ENCODE measurements around the gene ALPK3. TPM values are rescaled to one million over a fixed set of nuclear protein-coding genes. Genes with fewer than 3 reads are reported as not detected.

Gene ALPK3
- total and polyA plus RNA-seq, 9 of the 15 experiments (the other 6 are each of a cell fraction or from before 2014, with no cell fraction given), result 0.04 to 1.0 (median 0.07) TPM; not detected in 2

GRCh38 chr15:84887938-84888337, 70.8 kb downstream of the ALPK3 start:
- 0% methylated on average over 1 of the region's 4 CpGs for WGBS (ENCODE audit: insufficient coverage, low coverage, missing lambda C conversion rate)
- ChIA-PET CTCF (ENCODE audit: low intra/inter-chr PET ratio) (no interaction called here), POLR2A (interaction anchor here (0.7 kb wide), 1 partner anchor 10 kb away, joined by 3 read pairs; no protein-coding TSS in a partner anchor)
- BruUV-seq (replicated peaks), result no TSS peak
- TF ChIP-seq CHCHD3 (CRISPR knock-in tag; IDR thresholded peaks at IDR 0.05), result no peak
- no peak for TF ChIP-seq PHF21A (IDR thresholded peaks at IDR 0.05; ENCODE audit: borderline replicate concordance, low read depth)
- 0 out of 2 replicates have a peak, but pooled peaks have one; percentile 3 for TF ChIP-seq SPI1 (IDR thresholded peaks at IDR 0.05; ENCODE audit: borderline replicate concordance, low read depth, low read length)
- Histone ChIP-seq H3K27ac (ENCODE audit: extremely low read depth, low read depth, low read length) (no peak overlapping the region), H3K79me2 (ENCODE audit: control insufficient read depth, insufficient read depth, low read length) (no peaks in the 10 kb centered on the region), H3K4me1 (replicated peaks in 1 of 2; ENCODE audit: control insufficient read depth in 2 of 2, insufficient read depth in 2 of 2, low read length in 2 of 2) (peaks cover 3 to 10% of the 10 kb centered on the region in 2 experiments; a peak in 3 of 5 replicates), H3K9me1 (ENCODE audit: control insufficient read depth, insufficient read depth, low read length) (no peaks in the 10 kb centered on the region), H4K20me1 (replicated peaks; ENCODE audit: control insufficient read depth, insufficient read depth, low read length) (no peaks in the 10 kb centered on the region), H3K4me2 (ENCODE audit: insufficient read depth, low read length) (no peak overlapping the region), H2AFZ (ENCODE audit: low read depth, low read length) (0 out of 2 replicates have a peak overlapping the region, but pooled peaks have one; percentile 17), H3K36me3 (ENCODE audit: control insufficient read depth, insufficient read depth, low read length) (no peaks in the 10 kb centered on the region), H3K9ac (ENCODE audit: insufficient read depth in 1 of 2, low read depth in 2 of 2, low read length in 2 of 2) (no peak overlapping the region), H3K9me3 (replicated peaks; ENCODE audit: control insufficient read depth, insufficient read depth, low read depth, low read length) (no peaks in the 10 kb centered on the region), H3K4me3 (no peak overlapping the region), H3K27me3 (ENCODE audit: control insufficient read depth in 2 of 2, insufficient read depth in 2 of 2, low read length in 2 of 2) (peaks cover 2 to 16% of the 10 kb centered on the region in 2 experiments; a peak in 3 of 5 replicates)
- intact Hi-C loops (cut with micrococcal nuclease), result loop anchor here (10.0 kb wide), 1 partner anchor 157 kb away; no protein-coding TSS in a partner anchor
- in situ Hi-C loops (cut with MboI), result loop anchor here (25.0 kb wide), 1 partner anchor 301 kb away; no protein-coding TSS in a partner anchor
- DNase-seq (ENCODE audit: extremely low read depth in 1 of 4, low spot score in 3 of 4), result no peak
- ATAC-seq, result no peak
- FAIRE-seq, result no peak

DNA sequence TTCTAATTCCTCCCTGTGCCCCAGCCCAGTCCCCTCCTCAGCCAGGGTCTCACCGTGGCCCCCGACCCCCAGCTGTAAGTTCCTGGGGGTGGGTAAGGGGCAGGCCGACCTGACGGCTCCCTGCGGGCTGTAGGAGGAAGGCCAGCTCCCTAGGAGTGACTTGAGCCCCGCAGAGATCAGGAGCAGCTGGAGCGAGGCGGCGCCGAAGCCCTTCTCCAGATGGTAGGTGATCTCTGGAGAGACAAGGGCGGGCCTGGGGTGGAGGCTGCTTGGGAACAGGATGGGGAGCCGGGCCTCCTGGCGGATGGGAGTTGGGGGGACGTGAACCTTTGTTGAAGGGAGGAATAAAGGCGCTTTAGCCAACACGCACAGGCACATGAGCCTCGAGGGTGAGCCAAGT, 71.5 kb downstream of the ALPK3 start:
- no peak overlapping the region for H3K4me2 ChIP-seq (ENCODE audit: insufficient read depth, low read length)
- no peaks in the 10 kb centered on the region for H3K9me3 ChIP-seq (replicated peaks; ENCODE audit: control insufficient read depth, insufficient read depth, low read depth, low read length)
- WGBS (ENCODE audit: insufficient coverage, low coverage, missing lambda C conversion rate), result 13% methylated on average over 17 of the region's 17 CpGs
- TF ChIP-seq RBM22 (IDR thresholded peaks at IDR 0.05; ENCODE audit: low read depth, low read length, poor library complexity, severe bottlenecking), result no peak
- TF ChIP-seq, protein P1, sequence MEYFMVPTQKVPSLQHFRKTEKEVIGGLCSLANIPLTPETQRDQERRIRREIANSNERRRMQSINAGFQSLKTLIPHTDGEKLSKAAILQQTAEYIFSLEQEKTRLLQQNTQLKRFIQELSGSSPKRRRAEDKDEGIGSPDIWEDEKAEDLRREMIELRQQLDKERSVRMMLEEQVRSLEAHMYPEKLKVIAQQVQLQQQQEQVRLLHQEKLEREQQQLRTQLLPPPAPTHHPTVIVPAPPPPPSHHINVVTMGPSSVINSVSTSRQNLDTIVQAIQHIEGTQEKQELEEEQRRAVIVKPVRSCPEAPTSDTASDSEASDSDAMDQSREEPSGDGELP (CRISPR knock-in tag; IDR thresholded peaks at IDR 0.05; ENCODE audit: borderline replicate concordance), result 0 out of 2 replicates have a peak, but pooled peaks have one; percentile 22
- DNase-seq (ENCODE audit: extremely low read depth in 1 of 4, low spot score in 3 of 4) (peak in 2 of 4 experiments; percentile 31 to 38), FAIRE-seq (no peak), ATAC-seq (no peak)
- ChIA-PET POLR2A (interaction anchor here (0.6 to 0.7 kb wide), 2 partner anchors 9 to 10 kb away, joined by 3 read pairs; no protein-coding TSS in a partner anchor), CTCF (ENCODE audit: low intra/inter-chr PET ratio) (no interaction called here)
- no peak overlapping the region for H3K4me3 ChIP-seq
- peaks cover 3 to 23% of the 10 kb centered on the region in 2 experiments; a peak in 4 of 5 replicates for H3K27me3 ChIP-seq (ENCODE audit: control insufficient read depth in 2 of 2, insufficient read depth in 2 of 2, low read length in 2 of 2)
- H3K4me1 ChIP-seq (replicated peaks in 1 of 2; ENCODE audit: control insufficient read depth in 2 of 2, insufficient read depth in 2 of 2, low read length in 2 of 2), result peaks cover 3 to 10% of the 10 kb centered on the region in 2 experiments; a peak in 3 of 5 replicates
- H3K27ac ChIP-seq (ENCODE audit: extremely low read depth, low read depth, low read length), result no peak overlapping the region
- intact Hi-C loops (cut with micrococcal nuclease) (loop anchor here (10.0 kb wide), 1 partner anchor 156 kb away; no protein-coding TSS in a partner anchor), in situ Hi-C loops (cut with MboI) (loop anchor here (25.0 kb wide), 1 partner anchor 301 kb away; no protein-coding TSS in a partner anchor)
- no peak overlapping the region for H3K9ac ChIP-seq (ENCODE audit: insufficient read depth in 1 of 2, low read depth in 2 of 2, low read length in 2 of 2)
- no peaks in the 10 kb centered on the region for H3K36me3 ChIP-seq (ENCODE audit: control insufficient read depth, insufficient read depth, low read length)
- no peaks in the 10 kb centered on the region for H3K9me1 ChIP-seq (ENCODE audit: control insufficient read depth, insufficient read depth, low read length)
- H2AFZ ChIP-seq (ENCODE audit: low read depth, low read length), result peak overlapping the region; percentile 23; the same call in 1 of the 2 replicates
- BruUV-seq (replicated peaks), result no TSS peak
- no peaks in the 10 kb centered on the region for H4K20me1 ChIP-seq (replicated peaks; ENCODE audit: control insufficient read depth, insufficient read depth, low read length)
- no peaks in the 10 kb centered on the region for H3K79me2 ChIP-seq (ENCODE audit: control insufficient read depth, insufficient read depth, low read length)

Data from K562 (cell line).